ENCODE data around the gene MAPK8IP1. TPM values are rescaled to one million over a fixed set of nuclear protein-coding genes. Genes with fewer than 3 reads are reported as not detected.

Gene MAPK8IP1
- total RNA-seq, 1 experiment from 2014 or later = not detected

GRCh38 chr11:45920531-45921477 lies 35.4 kb downstream of the MAPK8IP1 start:
- Histone ChIP-seq H3K4me1 (ENCODE audit: low read length) (peaks cover 40% of the 10 kb centered on the region), H3K79me2 (ENCODE audit: low read length) (peaks cover 17% of the 10 kb centered on the region), H3K9me2 (replicated peaks; ENCODE audit: insufficient read depth, low read length) (no peaks in the 10 kb centered on the region), H3K4me3 (ENCODE audit: low read length) (no peak overlapping the region), H3K27ac (ENCODE audit: low read length) (no peak overlapping the region), H3K27me3 (ENCODE audit: low read length) (no peaks in the 10 kb centered on the region), H3K9me3 (ENCODE audit: low read length) (no peaks in the 10 kb centered on the region), H3K9ac (ENCODE audit: low read length) (no peak overlapping the region), H3K36me3 (ENCODE audit: insufficient read depth, low read length) (no peaks in the 10 kb centered on the region; the same call in 1 of the 2 replicates), H3K4me2 (ENCODE audit: low read depth, low read length, poor library complexity, severe bottlenecking) (no peak overlapping the region), H2AFZ (ENCODE audit: low read length) (no peak overlapping the region), H4K20me1 (ENCODE audit: insufficient read depth, low read depth, low read length) (peaks cover 4% of the 10 kb centered on the region; the same call in 1 of the 2 replicates)
- DNase-seq = no peak

GRCh38 chr11:45921561-45922424 lies 36.3 kb downstream of the MAPK8IP1 start:
- Histone ChIP-seq H3K9me2 (replicated peaks; ENCODE audit: insufficient read depth, low read length) (no peaks in the 10 kb centered on the region), H3K27ac (ENCODE audit: low read length) (no peak overlapping the region), H3K79me2 (ENCODE audit: low read length) (peaks cover 7% of the 10 kb centered on the region), H3K4me3 (ENCODE audit: low read length) (peak overlapping the region; percentile 69), H3K27me3 (ENCODE audit: low read length) (no peaks in the 10 kb centered on the region), H2AFZ (ENCODE audit: low read length) (no peak overlapping the region), H3K9me3 (ENCODE audit: low read length) (no peaks in the 10 kb centered on the region), H3K4me2 (ENCODE audit: low read depth, low read length, poor library complexity, severe bottlenecking) (peak overlapping the region; percentile 59), H3K9ac (ENCODE audit: low read length) (peak overlapping the region; percentile 70; the same call in 1 of the 2 replicates), H4K20me1 (ENCODE audit: insufficient read depth, low read depth, low read length) (peaks cover 4% of the 10 kb centered on the region; the same call in 1 of the 2 replicates), H3K4me1 (ENCODE audit: low read length) (peaks cover 31% of the 10 kb centered on the region), H3K36me3 (ENCODE audit: insufficient read depth, low read length) (no peaks in the 10 kb centered on the region)
- no peak for DNase-seq

GRCh38 chr11:45922425-45923082 lies 37.1 kb downstream of the MAPK8IP1 start, which contains the start of gene LARGE2:
Gene LARGE2 (plus strand): TSS chr11:45922656. CDS start chr11:45922883, 227 bp downstream.
- Histone ChIP-seq H3K36me3 (ENCODE audit: insufficient read depth, low read length) (no peaks in the 10 kb centered on the region), H3K9ac (ENCODE audit: low read length) (peak within 1 kb of the TSS; percentile 70), H3K9me3 (ENCODE audit: low read length) (no peaks in the 10 kb centered on the region), H3K4me1 (ENCODE audit: low read length) (peaks cover 27% of the 10 kb centered on the region), H3K9me2 (replicated peaks; ENCODE audit: insufficient read depth, low read length) (no peaks in the 10 kb centered on the region), H3K27ac (ENCODE audit: low read length) (no peak within 1 kb of the TSS), H3K4me2 (ENCODE audit: low read depth, low read length, poor library complexity, severe bottlenecking) (peak within 1 kb of the TSS; percentile 59), H3K4me3 (ENCODE audit: low read length) (peak within 1 kb of the TSS; percentile 69), H3K27me3 (ENCODE audit: low read length) (no peaks in the 10 kb centered on the region), H3K79me2 (ENCODE audit: low read length) (no peaks in the 10 kb centered on the region), H2AFZ (ENCODE audit: low read length) (no peak within 1 kb of the TSS; the same call in 1 of the 2 replicates), H4K20me1 (ENCODE audit: insufficient read depth, low read depth, low read length) (no peaks in the 10 kb centered on the region)
- peak; percentile 82 for DNase-seq

- Histone ChIP-seq H3K27ac (ENCODE audit: low read length) (no peak overlapping the region), H3K9me2 (replicated peaks; ENCODE audit: insufficient read depth, low read length) (no peaks in the 10 kb centered on the region), H3K4me1 (ENCODE audit: low read length) (peaks cover 23% of the 10 kb centered on the region), H3K36me3 (ENCODE audit: insufficient read depth, low read length) (no peaks in the 10 kb centered on the region), H3K4me2 (ENCODE audit: low read depth, low read length, poor library complexity, severe bottlenecking) (no peak overlapping the region), H3K9me3 (ENCODE audit: low read length) (no peaks in the 10 kb centered on the region), H2AFZ (ENCODE audit: low read length) (no peak overlapping the region), H3K4me3 (ENCODE audit: low read length) (no peak overlapping the region), H4K20me1 (ENCODE audit: insufficient read depth, low read depth, low read length) (peaks cover 4% of the 10 kb centered on the region; the same call in 1 of the 2 replicates), H3K27me3 (ENCODE audit: low read length) (no peaks in the 10 kb centered on the region), H3K79me2 (ENCODE audit: low read length) (no peaks in the 10 kb centered on the region), H3K9ac (ENCODE audit: low read length) (no peak overlapping the region)
- DNase-seq = no peak
Measured at GRCh38 chr11:45924036-45924915, 38.8 kb downstream of the MAPK8IP1 start.

GRCh38 chr11:45924927-45925326 lies 39.5 kb downstream of the MAPK8IP1 start:
- Histone ChIP-seq H2AFZ (ENCODE audit: low read length) (no peak overlapping the region), H3K27me3 (ENCODE audit: low read length) (no peaks in the 10 kb centered on the region), H3K4me1 (ENCODE audit: low read length) (peaks cover 28% of the 10 kb centered on the region), H3K4me2 (ENCODE audit: low read depth, low read length, poor library complexity, severe bottlenecking) (no peak overlapping the region), H3K36me3 (ENCODE audit: insufficient read depth, low read length) (no peaks in the 10 kb centered on the region), H4K20me1 (ENCODE audit: insufficient read depth, low read depth, low read length) (peaks cover 4% of the 10 kb centered on the region; the same call in 1 of the 2 replicates), H3K9me3 (ENCODE audit: low read length) (no peaks in the 10 kb centered on the region), H3K9ac (ENCODE audit: low read length) (no peak overlapping the region), H3K9me2 (replicated peaks; ENCODE audit: insufficient read depth, low read length) (no peaks in the 10 kb centered on the region), H3K27ac (ENCODE audit: low read length) (no peak overlapping the region), H3K79me2 (ENCODE audit: low read length) (no peaks in the 10 kb centered on the region), H3K4me3 (ENCODE audit: low read length) (no peak overlapping the region)
- no peak for DNase-seq

- no peaks in the 10 kb centered on the region for H3K27me3 ChIP-seq (ENCODE audit: low read length)
- no peaks in the 10 kb centered on the region for H3K79me2 ChIP-seq (ENCODE audit: low read length)
- no peak overlapping the region for H3K27ac ChIP-seq (ENCODE audit: low read length)
- no peak overlapping the region for H3K9ac ChIP-seq (ENCODE audit: low read length)
- H3K4me1 ChIP-seq (ENCODE audit: low read length) = peaks cover 34% of the 10 kb centered on the region
- no peaks in the 10 kb centered on the region for H3K36me3 ChIP-seq (ENCODE audit: insufficient read depth, low read length)
- H4K20me1 ChIP-seq (ENCODE audit: insufficient read depth, low read depth, low read length) = peaks cover 7% of the 10 kb centered on the region
- no peaks in the 10 kb centered on the region for H3K9me3 ChIP-seq (ENCODE audit: low read length)
- no peak overlapping the region for H3K4me3 ChIP-seq (ENCODE audit: low read length)
- no peak overlapping the region for H3K4me2 ChIP-seq (ENCODE audit: low read depth, low read length, poor library complexity, severe bottlenecking)
- H2AFZ ChIP-seq (ENCODE audit: low read length) = no peak overlapping the region
- DNase-seq = no peak
- H3K9me2 ChIP-seq (replicated peaks; ENCODE audit: insufficient read depth, low read length) = no peaks in the 10 kb centered on the region
Measured at GRCh38 chr11:45925550-45925949, 40.1 kb downstream of the MAPK8IP1 start.

GRCh38 chr11:45926001-45926401 lies 40.5 kb downstream of the MAPK8IP1 start:
- Histone ChIP-seq H2AFZ (ENCODE audit: low read length) (no peak overlapping the region), H3K4me2 (ENCODE audit: low read depth, low read length, poor library complexity, severe bottlenecking) (no peak overlapping the region), H3K27ac (ENCODE audit: low read length) (no peak overlapping the region), H3K79me2 (ENCODE audit: low read length) (no peaks in the 10 kb centered on the region), H3K4me1 (ENCODE audit: low read length) (peaks cover 39% of the 10 kb centered on the region), H3K36me3 (ENCODE audit: insufficient read depth, low read length) (no peaks in the 10 kb centered on the region), H4K20me1 (ENCODE audit: insufficient read depth, low read depth, low read length) (peaks cover 8% of the 10 kb centered on the region), H3K9me2 (replicated peaks; ENCODE audit: insufficient read depth, low read length) (no peaks in the 10 kb centered on the region), H3K4me3 (ENCODE audit: low read length) (no peak overlapping the region), H3K27me3 (ENCODE audit: low read length) (no peaks in the 10 kb centered on the region), H3K9me3 (ENCODE audit: low read length) (no peaks in the 10 kb centered on the region), H3K9ac (ENCODE audit: low read length) (no peak overlapping the region)
- no peak for DNase-seq

Data from Karpas-422 (cell line).